Right ventricle myocardium superior (tissue), 1 donor: ENCODE results near the gene IWS1. TPM values are rescaled to one million over a fixed set of nuclear protein-coding genes. Genes with fewer than 3 reads are reported as not detected.

Experiments
- ATAC-seq: fragments of 200-7000 bp; cut with Tn5 transposase; one replicate; pipeline ENCODE4 v1.9.1; 2020; ENCODE audit warnings: mild to moderate bottlenecking; ENCODE audit not compliant: poor library complexity
- DNase-seq: peaks from one replicate; pipeline ENCODE4 v3.0.0-alpha.2; 2020
- intact Hi-C: fragments of 100-400 bp; cut with DNase I; formaldehyde crosslinking; loops from one replicate; pipeline ENCODE4 v1.11.2; 2022
- total RNA-seq: library from RNA; stranded (reverse); fragmentation: NEBNext Ultra II Directional; extraction: Animal tissue kit (Norgen Biotek cat#: 25700); gene quantifications from one replicate; pipeline ENCODE4 v1.2.1, GENCODE V29; 2021
- donor health status: DM: no; HTN: yes; CAD: no; lungs with severe emphysema.

The IWS1 gene
- total RNA-seq, 1 donor from 2014 or later: 57.7 TPM

DNA sequence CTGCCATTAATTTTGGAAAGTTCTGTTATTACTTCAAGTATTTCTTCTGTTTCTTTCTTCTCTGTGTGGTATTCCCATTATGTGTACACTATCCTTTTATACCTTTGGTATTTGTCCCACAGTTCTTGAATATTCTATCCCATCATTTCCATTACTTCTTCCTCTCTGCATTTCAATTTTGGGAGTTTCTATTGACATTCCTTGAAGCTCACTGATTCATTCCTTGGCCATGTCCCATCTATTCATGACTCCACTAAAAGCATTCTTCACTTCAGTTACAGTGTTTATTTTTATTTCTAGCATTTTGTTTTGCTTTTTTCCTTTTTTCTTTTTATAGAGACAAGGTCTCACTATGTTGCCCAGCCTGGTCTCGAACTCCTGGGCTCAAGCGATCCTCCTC, 77.8 kb downstream of the IWS1 start:
- DNase-seq (no peak), ATAC-seq (no peak)
- intact Hi-C loops: no loop called here

DNA sequence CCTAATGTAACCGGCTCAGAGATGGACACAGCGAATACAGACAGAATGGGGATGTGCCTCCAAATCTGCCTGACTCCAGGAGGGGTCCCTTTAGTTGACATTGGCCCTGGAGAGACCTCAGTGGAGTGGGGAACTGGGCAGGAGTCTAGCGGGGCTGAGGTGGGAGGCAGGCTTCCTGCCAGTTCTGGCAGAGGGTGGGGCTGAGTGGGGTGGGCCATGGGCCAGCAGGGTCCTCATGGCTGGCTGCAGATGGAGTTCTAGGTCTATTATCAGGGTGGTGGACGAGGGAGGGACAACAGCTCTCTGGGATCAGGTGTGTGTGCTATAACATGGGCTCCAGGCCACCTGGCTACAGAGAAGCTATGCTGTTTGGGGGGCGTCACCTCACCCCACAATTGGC, 86.9 kb downstream of the IWS1 start:
- ATAC-seq (no peak), DNase-seq (no peak)
- intact Hi-C loops: no loop called here

DNA sequence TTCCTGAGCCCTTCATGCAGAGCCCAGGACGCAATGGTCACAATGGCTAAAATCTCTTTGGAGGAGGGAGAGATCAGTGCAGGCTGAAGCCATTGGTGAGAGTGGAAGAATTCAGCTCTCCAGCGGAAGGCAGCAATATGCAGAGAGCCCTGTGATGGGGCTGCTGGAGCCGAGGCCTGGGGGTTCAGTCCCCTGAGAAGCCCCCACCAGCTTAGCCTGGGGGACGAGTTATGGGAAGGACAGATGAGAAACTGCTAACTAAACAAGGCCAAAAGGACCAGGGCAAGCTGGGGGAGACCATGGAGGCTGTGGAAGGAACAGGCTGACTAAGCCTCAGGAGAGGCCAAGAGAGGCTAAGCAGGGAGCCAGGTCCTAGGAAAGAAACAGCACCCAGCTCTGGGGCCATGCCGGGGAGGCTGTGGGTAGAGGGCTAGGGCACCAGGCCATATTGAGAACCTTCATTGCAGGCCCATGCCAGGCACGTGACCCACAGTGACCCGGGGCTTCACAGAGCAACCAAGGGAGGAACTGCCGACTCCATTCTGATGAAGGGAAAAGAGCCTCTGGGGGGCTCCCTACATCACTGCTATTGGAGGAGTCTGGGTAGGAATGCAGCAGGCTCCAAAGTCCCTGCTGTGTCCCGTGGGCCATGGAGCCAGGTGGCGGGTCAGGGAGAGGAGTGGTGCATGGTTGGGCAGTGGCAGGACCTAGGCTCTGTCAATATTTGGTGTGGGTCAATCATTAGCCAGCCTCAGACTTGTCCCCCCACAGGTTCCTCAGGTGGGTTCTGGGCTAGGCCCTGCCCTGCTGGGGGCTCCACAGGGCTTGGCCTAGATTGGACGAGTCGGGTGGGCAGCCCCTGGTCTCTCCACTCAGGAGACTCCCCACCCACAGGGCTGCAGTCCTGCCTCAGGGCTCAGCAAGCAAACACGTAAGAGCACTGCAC, 88.2 kb downstream of the IWS1 start:
- DNase-seq (no peak), ATAC-seq (no peak)
- intact Hi-C loops: no loop called here

DNA sequence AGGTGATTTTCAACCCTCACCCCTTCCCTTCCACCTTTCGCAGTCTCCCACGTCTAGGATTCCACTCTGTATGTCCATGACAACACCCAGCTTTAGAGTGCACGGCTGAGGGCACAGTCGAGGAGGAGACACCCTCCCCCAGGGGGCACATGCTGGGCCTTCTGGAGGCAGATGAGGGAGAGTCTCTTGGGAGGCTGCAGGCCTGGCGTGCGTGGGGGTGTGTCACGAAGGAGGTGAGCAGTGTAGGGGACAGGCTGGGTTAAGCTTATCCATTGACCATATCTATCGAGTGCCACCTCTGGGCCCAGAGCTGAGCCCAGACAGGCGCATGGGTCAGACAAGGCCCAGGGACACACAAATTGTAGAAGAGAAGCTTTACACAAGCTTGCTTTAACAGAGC, 89.2 kb downstream of the IWS1 start:
- intact Hi-C loops: no loop called here
- ATAC-seq (no peak), DNase-seq (no peak)

DNA sequence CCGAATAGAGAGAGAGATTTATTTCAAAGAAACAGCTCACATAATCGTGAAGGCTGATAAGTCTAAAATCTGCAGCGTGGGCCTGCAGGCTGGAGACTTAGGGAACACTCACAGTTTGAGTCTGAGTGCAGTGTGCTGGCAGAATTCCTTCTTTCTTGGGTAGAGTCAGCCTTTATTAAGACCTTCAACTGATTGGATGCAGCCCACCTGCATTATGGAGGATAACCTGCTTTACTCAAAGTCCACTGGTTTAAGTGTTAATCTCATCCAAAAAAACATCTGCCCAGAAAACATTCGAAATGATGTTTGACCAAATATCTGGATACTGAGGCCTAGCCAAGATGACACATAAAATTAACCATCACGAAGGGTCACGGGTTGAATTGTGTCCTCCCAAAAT, 91.8 kb downstream of the IWS1 start:
- DNase-seq: no peak
- ATAC-seq: no peak
- intact Hi-C loops: no loop called here

DNA sequence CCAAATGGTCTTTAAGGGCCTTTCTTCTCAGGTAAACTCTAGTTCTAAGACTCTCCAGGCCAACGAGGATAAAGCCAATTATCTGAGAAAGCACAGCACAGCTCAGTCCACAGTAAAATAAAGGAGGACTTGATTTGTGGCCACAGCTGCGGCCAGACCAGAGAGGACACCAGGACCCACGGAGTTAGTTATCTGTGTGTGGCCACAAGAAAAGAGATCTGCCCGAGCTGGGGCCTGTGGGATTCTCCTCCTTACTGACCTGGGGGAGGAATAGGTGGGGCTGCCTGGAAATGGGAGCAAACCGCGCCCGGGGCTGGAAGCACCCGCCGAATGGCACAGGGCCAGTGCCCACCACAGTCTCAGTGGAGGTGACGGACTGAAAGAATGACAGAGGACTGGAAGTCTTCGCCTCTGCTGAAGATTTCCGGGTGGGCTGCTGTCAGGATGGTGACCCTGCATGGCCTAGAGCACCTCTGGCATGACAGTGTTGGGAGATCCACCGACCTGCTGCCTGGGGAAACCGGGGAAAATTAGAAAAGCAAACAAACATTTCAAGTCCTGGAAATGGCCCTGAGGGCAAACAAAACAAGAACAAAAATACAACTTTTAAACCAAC, 94.8 kb downstream of the IWS1 start:
- no peak for DNase-seq
- no peak for ATAC-seq
- intact Hi-C loops: no loop called here

Other genes starting within 250 kb of the IWS1 start
- gene ERCC3, start 232.3 kb downstream of the IWS1 start, total RNA-seq: 18.2 TPM
- gene MAP3K2, start 138.5 kb downstream of the IWS1 start, total RNA-seq: 22.5 TPM
- gene PROC, start 108.1 kb downstream of the IWS1 start, total RNA-seq: not detected
- 0.32 TPM for gene MYO7B, start 9.2 kb upstream of the IWS1 start, total RNA-seq
- gene GPR17, start 119.7 kb upstream of the IWS1 start, total RNA-seq: not detected
- gene LIMS2, start 149.0 kb upstream of the IWS1 start, total RNA-seq: 237 TPM
- gene SFT2D3, start 175.0 kb upstream of the IWS1 start, total RNA-seq: 3.2 TPM